ENCODE measurements around the gene TMEM250. TPM values are rescaled to one million over a fixed set of nuclear protein-coding genes. Genes with fewer than 3 reads are reported as not detected.

TMEM250 gene
- total and polyA plus RNA-seq, 9 of the 15 experiments (the other 6 are each of a cell fraction or from before 2014, with no cell fraction given), result 0.32 to 44.6 (median 12.2) TPM

GRCh38 chr9:136078498-136079011 lies 40.1 kb downstream of the TMEM250 start:
- H2AFZ ChIP-seq (ENCODE audit: low read depth, low read length), result no peak overlapping the region
- peaks cover 22% of the 10 kb centered on the region for H4K20me1 ChIP-seq (replicated peaks; ENCODE audit: control insufficient read depth, insufficient read depth, low read length)
- H3K4me1 ChIP-seq (replicated peaks in 1 of 2; ENCODE audit: control insufficient read depth in 2 of 2, insufficient read depth in 2 of 2, low read length in 2 of 2), result peaks cover 0 to 65% of the 10 kb centered on the region in 2 experiments; a peak in 2 of 5 replicates
- FAIRE-seq (no peak), DNase-seq (ENCODE audit: extremely low read depth in 1 of 4, low spot score in 3 of 4) (no peak), ATAC-seq (no peak)
- H3K4me3 ChIP-seq, result no peak overlapping the region
- intact Hi-C loops (cut with micrococcal nuclease) (no loop called here), in situ Hi-C loops (cut with MboI) (no loop called here)
- TF ChIP-seq, protein P1, sequence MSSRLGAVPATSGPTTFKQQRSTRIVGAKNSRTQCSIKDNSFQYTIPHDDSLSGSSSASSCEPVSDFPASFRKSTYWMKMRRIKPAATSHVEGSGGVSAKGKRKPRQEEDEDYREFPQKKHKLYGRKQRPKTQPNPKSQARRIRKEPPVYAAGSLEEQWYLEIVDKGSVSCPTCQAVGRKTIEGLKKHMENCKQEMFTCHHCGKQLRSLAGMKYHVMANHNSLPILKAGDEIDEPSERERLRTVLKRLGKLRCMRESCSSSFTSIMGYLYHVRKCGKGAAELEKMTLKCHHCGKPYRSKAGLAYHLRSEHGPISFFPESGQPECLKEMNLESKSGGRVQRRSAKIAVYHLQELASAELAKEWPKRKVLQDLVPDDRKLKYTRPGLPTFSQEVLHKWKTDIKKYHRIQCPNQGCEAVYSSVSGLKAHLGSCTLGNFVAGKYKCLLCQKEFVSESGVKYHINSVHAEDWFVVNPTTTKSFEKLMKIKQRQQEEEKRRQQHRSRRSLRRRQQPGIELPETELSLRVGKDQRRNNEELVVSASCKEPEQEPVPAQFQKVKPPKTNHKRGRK (tag; IDR thresholded peaks at IDR 0.05), result no peak
- TF ChIP-seq ZBED1 (IDR thresholded peaks at IDR 0.05), result no peak
- no peak for TF ChIP-seq ZNF324 (CRISPR knock-in tag; IDR thresholded peaks at IDR 0.05)
- TF ChIP-seq, protein P2, sequence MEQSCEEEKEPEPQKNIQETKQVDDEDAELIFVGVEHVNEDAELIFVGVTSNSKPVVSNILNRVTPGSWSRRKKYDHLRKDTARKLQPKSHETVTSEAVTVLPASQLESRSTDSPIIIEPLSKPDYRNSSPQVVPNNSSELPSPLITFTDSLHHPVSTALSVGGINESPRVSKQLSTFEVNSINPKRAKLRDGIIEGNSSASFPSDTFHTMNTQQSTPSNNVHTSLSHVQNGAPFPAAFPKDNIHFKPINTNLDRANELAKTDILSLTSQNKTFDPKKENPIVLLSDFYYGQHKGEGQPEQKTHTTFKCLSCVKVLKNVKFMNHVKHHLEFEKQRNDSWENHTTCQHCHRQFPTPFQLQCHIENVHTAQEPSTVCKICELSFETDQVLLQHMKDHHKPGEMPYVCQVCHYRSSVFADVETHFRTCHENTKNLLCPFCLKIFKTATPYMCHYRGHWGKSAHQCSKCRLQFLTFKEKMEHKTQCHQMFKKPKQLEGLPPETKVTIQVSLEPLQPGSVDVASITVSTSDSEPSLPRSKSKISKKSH (CRISPR knock-in tag; IDR thresholded peaks at IDR 0.05), result no peak
- TF ChIP-seq ZNF696 (CRISPR knock-in tag; conservative IDR thresholded peaks at IDR 0.05), result no peak
- TF ChIP-seq MTA3 (IDR thresholded peaks at IDR 0.05; ENCODE audit: borderline replicate concordance), result no peak
- ChIA-PET POLR2A (interaction anchor here (0.9 kb wide), 1 partner anchor 17 kb away, joined by 3 read pairs; no protein-coding TSS in a partner anchor), CTCF (ENCODE audit: low intra/inter-chr PET ratio) (no interaction called here)
- H3K9me3 ChIP-seq (replicated peaks; ENCODE audit: control insufficient read depth, insufficient read depth, low read depth, low read length), result no peaks in the 10 kb centered on the region
- H3K27me3 ChIP-seq (ENCODE audit: control insufficient read depth in 2 of 2, insufficient read depth in 2 of 2, low read length in 2 of 2), result no peaks in the 10 kb centered on the region
- peaks cover 91% of the 10 kb centered on the region for H3K79me2 ChIP-seq (ENCODE audit: control insufficient read depth, insufficient read depth, low read length)
- H3K36me3 ChIP-seq (ENCODE audit: control insufficient read depth, insufficient read depth, low read length), result peaks cover 62% of the 10 kb centered on the region
- no peak overlapping the region for H3K9ac ChIP-seq (ENCODE audit: insufficient read depth in 1 of 2, low read depth in 2 of 2, low read length in 2 of 2)
- H3K27ac ChIP-seq (ENCODE audit: extremely low read depth, low read depth, low read length), result no peak overlapping the region
- H3K9me1 ChIP-seq (ENCODE audit: control insufficient read depth, insufficient read depth, low read length), result peaks cover 5% of the 10 kb centered on the region
- 88% methylated on average over 26 of the region's 27 CpGs for WGBS (ENCODE audit: insufficient coverage, low coverage, missing lambda C conversion rate)
- no TSS peak for BruUV-seq (replicated peaks)
- no peak overlapping the region for H3K4me2 ChIP-seq (ENCODE audit: insufficient read depth, low read length)
